DND-41 (cell line): ENCODE results near the gene HDAC11.

Experiments used
- ATAC-seq: fragments of 200-7000 bp; cut with Tn5 transposase; 3 replicates; pipeline ENCODE4 v1.9.1; 2021; ENCODE audit warnings: low read depth; ENCODE audit not compliant: insufficient read depth
- DNase-seq: peaks from one replicate; pipeline ENCODE4 v3.0.0-alpha.2; 2020
- H2AFZ ChIP-seq: 2 replicates; pipeline ENCODE4 v1.6.0; 2012; ENCODE audit warnings: low read depth, low read length
- H3K27ac ChIP-seq: 2 replicates; pipeline ENCODE4 v1.5.1; 2012; ENCODE audit warnings: low read length, inconsistent platforms
- H3K27me3 ChIP-seq: fragments of 200-600 bp; sonication (generic); 2 replicates; pipeline ENCODE4 v1.6.0; 2012; ENCODE audit warnings: low read length, mild to moderate bottlenecking, inconsistent platforms; ENCODE audit not compliant: insufficient read depth, poor library complexity
- H3K36me3 ChIP-seq: 2 replicates; pipeline ENCODE4 v1.5.1; 2012; ENCODE audit warnings: low read length, inconsistent platforms; ENCODE audit not compliant: insufficient read depth
- H3K4me1 ChIP-seq: 2 replicates; pipeline ENCODE4 v1.5.1; 2012; ENCODE audit warnings: mild to moderate bottlenecking, low read length; ENCODE audit not compliant: insufficient read depth
- H3K4me2 ChIP-seq: 2 replicates; pipeline ENCODE4 v1.6.0; 2012; ENCODE audit warnings: mild to moderate bottlenecking, moderate library complexity, low read length, inconsistent platforms; ENCODE audit not compliant: insufficient read depth
- H3K4me3 ChIP-seq, 2 experiments: fragments of 200-600 bp in 1 of 2; shearing (Covaris generic) in 1 of 2; 2 replicates each; pipeline ENCODE4 v1.5.1; 2012 to 2016; ENCODE audit warnings: inconsistent platforms in 2 of 2, low read length in 2 of 2, mild to moderate bottlenecking in 2 of 2, low read depth in 1 of 2, moderate library complexity in 1 of 2
- H3K79me2 ChIP-seq: 2 replicates; pipeline ENCODE4 v1.6.0; 2012; ENCODE audit warnings: low read length, inconsistent platforms; ENCODE audit not compliant: insufficient read depth
- H3K9ac ChIP-seq: 2 replicates; pipeline ENCODE4 v1.6.0; 2012; ENCODE audit warnings: low read depth, mild to moderate bottlenecking, inconsistent platforms, low read length, moderate library complexity
- H3K9me3 ChIP-seq: 2 replicates; pipeline ENCODE4 v1.5.1; 2012; ENCODE audit warnings: low read length, moderate library complexity, mild to moderate bottlenecking, inconsistent platforms; ENCODE audit not compliant: insufficient read depth, severe bottlenecking
- H4K20me1 ChIP-seq: 2 replicates; pipeline ENCODE4 v1.6.0; 2012; ENCODE audit warnings: low read length; ENCODE audit not compliant: insufficient read depth
- CTCF ChIP-seq: IDR thresholded peaks from 2 replicates; pipeline ENCODE4 v1.5.1; 2012; ENCODE audit warnings: borderline replicate concordance, low read length, moderate library complexity, mild to moderate bottlenecking; ENCODE audit not compliant: poor library complexity, severe bottlenecking; ENCODE audit errors: extremely low read depth
- EZH2 ChIP-seq: IDR thresholded peaks from 3 replicates; pipeline ENCODE4 v1.6.1; 2012; ENCODE audit warnings: borderline replicate concordance, low read depth, mild to moderate bottlenecking, moderate library complexity, low read length, inconsistent platforms; ENCODE audit not compliant: severe bottlenecking

Gene HDAC11

DNA sequence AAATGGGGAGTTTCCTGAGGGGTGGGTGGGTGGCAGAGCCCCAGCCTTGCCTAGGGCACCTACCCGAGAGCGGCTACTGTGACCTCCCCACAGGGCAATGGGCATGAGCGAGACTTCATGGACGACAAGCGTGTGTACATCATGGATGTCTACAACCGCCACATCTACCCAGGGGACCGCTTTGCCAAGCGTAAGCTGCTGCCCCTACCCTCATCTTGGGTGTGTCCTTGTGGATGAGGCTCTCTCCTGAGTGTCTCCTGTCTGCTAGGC lies 22.6 kb downstream of the HDAC11 start:
- no peak for TF ChIP-seq CTCF
- TF ChIP-seq EZH2: no peak
- H3K4me2 ChIP-seq: no peak overlapping the region
- no peaks in the 10 kb centered on the region for H4K20me1 ChIP-seq
- no peak overlapping the region for H3K27ac ChIP-seq
- no peaks in the 10 kb centered on the region for H3K9me3 ChIP-seq
- no peak overlapping the region for H3K4me3 ChIP-seq
- H3K36me3 ChIP-seq: no peaks in the 10 kb centered on the region
- DNase-seq (no peak), ATAC-seq (no peak)
- no peaks in the 10 kb centered on the region for H3K4me1 ChIP-seq
- no peaks in the 10 kb centered on the region for H3K79me2 ChIP-seq
- H3K9ac ChIP-seq: no peak overlapping the region
- H2AFZ ChIP-seq: no peak overlapping the region
- no peaks in the 10 kb centered on the region for H3K27me3 ChIP-seq

GRCh38 chr3:13504161-13504831 lies 24.2 kb downstream of the HDAC11 start:
- no peak for TF ChIP-seq CTCF
- TF ChIP-seq EZH2: no peak
- Histone ChIP-seq H3K9ac (no peak overlapping the region), H3K4me3 (no peak overlapping the region), H3K36me3 (no peaks in the 10 kb centered on the region), H3K9me3 (no peaks in the 10 kb centered on the region), H4K20me1 (no peaks in the 10 kb centered on the region), H3K79me2 (no peaks in the 10 kb centered on the region), H3K27ac (no peak overlapping the region), H3K27me3 (no peaks in the 10 kb centered on the region), H3K4me2 (no peak overlapping the region), H3K4me1 (no peaks in the 10 kb centered on the region), H2AFZ (no peak overlapping the region)
- ATAC-seq (no peak), DNase-seq (no peak)

- no peaks in the 10 kb centered on the region for H3K79me2 ChIP-seq
- DNase-seq (no peak), ATAC-seq (no peak)
- no peaks in the 10 kb centered on the region for H3K9me3 ChIP-seq
- no peaks in the 10 kb centered on the region for H3K27me3 ChIP-seq
- H3K36me3 ChIP-seq: no peaks in the 10 kb centered on the region
- no peak overlapping the region for H3K27ac ChIP-seq
- no peaks in the 10 kb centered on the region for H3K4me1 ChIP-seq
- H3K4me3 ChIP-seq: no peak overlapping the region
- no peak overlapping the region for H3K9ac ChIP-seq
- H2AFZ ChIP-seq: no peak overlapping the region
- H3K4me2 ChIP-seq: no peak overlapping the region
- TF ChIP-seq EZH2: no peak
- no peak for TF ChIP-seq CTCF
- no peaks in the 10 kb centered on the region for H4K20me1 ChIP-seq
These were observed 25.3 kb downstream of the HDAC11 start for GRCh38 chr3:13505147-13506130.
